Heart left ventricle (tissue), 13 donors: ENCODE results near the gene SRRM4.
"Not testable (repeated sequence)": the region's sequence is repeated elsewhere in the genome, so short reads cannot be mapped to it uniquely, and the experiment has no call there.

Source experiments
- POLR2A ChIP-seq, 2 donors: fragments of 450-650 bp; IDR thresholded peaks; one replicate each; pipeline ENCODE4 v1.6.1; 2017; ENCODE audit warnings: antibody characterized with exemption in 2 of 2, mild to moderate bottlenecking in 2 of 2, moderate library complexity in 2 of 2
- TF ChIP-seq, protein P1 (sequence below), 12 donors: fragments of 200-600 bp; sonication (generic) in 4 of 12; IDR thresholded peaks; one replicate each; pipeline versions ENCODE4 v1.5.0 to v1.8.0; 2018 to 2022; ENCODE audit warnings: antibody characterized with exemption in 12 of 12, mild to moderate bottlenecking in 5 of 12
- donor health status: ischemic (EF 13 %, LVEDD 7.1; RV severe dilation, severe dysfunction).
- donor health status: DM: no; HTN: yes; CAD: no.
- donor health status: DM: no; HTN: no; CAD: no.
- donor health status: ischemic (EF 25% LVEDD 6.9; RV normal size, moderate dysfunction).
- donor health status: ischemic (EF 25% LVEDD 5.7; RV mildly dilated, moderate dysfunction).
- donor health status: ischemic (EF 35%, LVEDD 5.7; RV mildly dilated, moderate dysfunction).
- donor health status: nonischemic (EF 11% LVEDD 7.7; RV severe dilation, severe dysfunction).
- donor health status: DM: yes; HTN: yes; CAD: no.
- donor health status: PGD.
- donor health status: ischemic (EF 29% LVEDD 5.4; RV normal size, mild dysfunction).
- donor health status: nonischemic (EF 23%, LVEDD 6.1; RV moderate dilation, normal function).

DNA sequence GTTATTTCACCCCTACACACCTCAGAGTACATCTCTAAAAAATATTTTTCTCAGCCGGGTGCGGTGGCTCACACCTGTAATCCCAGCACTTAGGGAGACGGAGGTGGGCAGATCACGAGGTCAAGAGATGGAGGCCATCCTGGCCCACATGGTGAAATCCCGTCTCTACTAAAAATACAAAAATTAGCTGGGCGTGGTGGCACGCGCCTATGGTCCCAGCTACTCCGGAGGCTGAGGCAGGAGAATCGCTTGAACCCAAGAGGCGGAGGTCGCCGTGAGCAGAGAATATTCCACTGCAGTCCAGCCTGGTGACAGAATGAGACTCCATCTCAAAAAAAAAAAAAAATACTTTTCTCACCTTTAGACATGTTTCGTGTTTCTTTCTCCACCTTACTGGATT lies 52.0 kb downstream of the SRRM4 start:
- not testable (repeated sequence) for TF ChIP-seq POLR2A (IDR thresholded peaks at IDR 0.05)
- TF ChIP-seq, protein P1, sequence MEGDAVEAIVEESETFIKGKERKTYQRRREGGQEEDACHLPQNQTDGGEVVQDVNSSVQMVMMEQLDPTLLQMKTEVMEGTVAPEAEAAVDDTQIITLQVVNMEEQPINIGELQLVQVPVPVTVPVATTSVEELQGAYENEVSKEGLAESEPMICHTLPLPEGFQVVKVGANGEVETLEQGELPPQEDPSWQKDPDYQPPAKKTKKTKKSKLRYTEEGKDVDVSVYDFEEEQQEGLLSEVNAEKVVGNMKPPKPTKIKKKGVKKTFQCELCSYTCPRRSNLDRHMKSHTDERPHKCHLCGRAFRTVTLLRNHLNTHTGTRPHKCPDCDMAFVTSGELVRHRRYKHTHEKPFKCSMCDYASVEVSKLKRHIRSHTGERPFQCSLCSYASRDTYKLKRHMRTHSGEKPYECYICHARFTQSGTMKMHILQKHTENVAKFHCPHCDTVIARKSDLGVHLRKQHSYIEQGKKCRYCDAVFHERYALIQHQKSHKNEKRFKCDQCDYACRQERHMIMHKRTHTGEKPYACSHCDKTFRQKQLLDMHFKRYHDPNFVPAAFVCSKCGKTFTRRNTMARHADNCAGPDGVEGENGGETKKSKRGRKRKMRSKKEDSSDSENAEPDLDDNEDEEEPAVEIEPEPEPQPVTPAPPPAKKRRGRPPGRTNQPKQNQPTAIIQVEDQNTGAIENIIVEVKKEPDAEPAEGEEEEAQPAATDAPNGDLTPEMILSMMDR (IDR thresholded peaks at IDR 0.05): not testable (repeated sequence)
